ENCODE data around the gene TBC1D22B. TPM values are rescaled to one million over a fixed set of nuclear protein-coding genes. Genes with fewer than 3 reads are reported as not detected.

Gene TBC1D22B
- total RNA-seq, 1 experiment from 2014 or later: 6.6 TPM

Other genes with a start within 250 kb of the TBC1D22B start
- gene PIM1, start 87.6 kb upstream of the TBC1D22B start, total RNA-seq (2014; rRNA removed): 1.9 and 2.2 TPM in 2 replicates
- gene TMEM217, start 372 bp downstream of the TBC1D22B start, total RNA-seq (2014; rRNA removed): 0.40 and 0.51 TPM in 2 replicates
- 16.6 and 23.6 TPM in 2 replicates for gene RNF8, start 96.2 kb downstream of the TBC1D22B start, total RNA-seq (2014; rRNA removed)
- gene CMTR1, start 175.4 kb downstream of the TBC1D22B start, total RNA-seq (2014; rRNA removed): 40.3 and 45.0 TPM in 2 replicates
- 41.4 and 47.6 TPM in 2 replicates for gene CCDC167, start 242.1 kb downstream of the TBC1D22B start, total RNA-seq (2014; rRNA removed)

Data from LHCN-M2 (cell line).